ENCODE measurements around the gene MRPL37.
A peak's percentile ranks its signal among the peaks of the same experiment; 100 is the strongest.

The MRPL37 gene

DNA sequence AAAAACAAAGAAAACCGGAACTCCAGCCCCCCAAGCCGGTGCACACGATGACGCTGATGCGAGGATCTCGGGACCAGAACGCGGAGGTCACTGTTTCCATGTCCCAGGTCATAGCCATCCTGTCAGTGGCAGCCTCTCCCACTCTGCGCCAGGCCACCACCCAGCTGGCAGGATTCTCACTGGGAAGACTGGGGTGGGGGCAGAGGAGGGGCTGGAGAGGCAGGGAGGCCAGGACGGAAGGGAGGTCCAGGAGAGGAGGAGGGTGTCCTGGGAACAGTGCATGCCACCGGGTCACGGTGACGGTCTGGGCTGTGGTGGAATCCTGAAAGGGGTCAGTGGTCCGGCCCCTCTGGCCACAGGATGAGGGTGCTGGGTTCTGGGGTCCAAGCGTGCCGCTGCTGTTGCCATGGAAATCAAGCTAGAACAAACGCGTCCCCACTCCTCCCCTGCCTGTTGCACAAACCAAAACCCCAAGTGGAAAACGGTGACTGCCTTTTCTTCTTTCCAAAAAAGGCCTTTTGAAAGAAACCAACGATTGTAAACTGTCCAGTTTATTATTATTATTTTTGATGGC lies 26.1 kb downstream of the MRPL37 start:
- H3K14ac ChIP-seq (ENCODE audit: low read length) = no peak overlapping the region
- H3K36me3 ChIP-seq (ENCODE audit: control insufficient read depth in 1 of 2, insufficient read depth in 2 of 2, low read length in 2 of 2) = peaks cover 27 to 30% of the 10 kb centered on the region in 2 experiments
- no peak overlapping the region for H3K18ac ChIP-seq (ENCODE audit: low read length)
- H3K27me3 ChIP-seq (ENCODE audit: insufficient read depth, low read length) = no peaks in the 10 kb centered on the region
- no peak overlapping the region for H3K27ac ChIP-seq (ENCODE audit: low read depth, low read length)
- no peak overlapping the region for H3K4ac ChIP-seq (ENCODE audit: low read depth, low read length)
- no peak overlapping the region for H2AK5ac ChIP-seq (ENCODE audit: low read length)
- H2AFZ ChIP-seq (ENCODE audit: insufficient read depth, low read length, poor library complexity) = no peak overlapping the region
- no peak overlapping the region for H4K12ac ChIP-seq (ENCODE audit: low read depth, low read length)
- no CpG with 5 or more reads among the region's 20 CpGs for WGBS (ENCODE audit: extremely low coverage, insufficient coverage, insufficient read length)
- H3K79me2 ChIP-seq (ENCODE audit: control insufficient read depth, insufficient read depth, low read length, poor library complexity) = no peaks in the 10 kb centered on the region
- no peak overlapping the region for H2BK120ac ChIP-seq (ENCODE audit: insufficient read depth, low read length, poor library complexity)
- H3K79me1 ChIP-seq (ENCODE audit: low read length) = no peaks in the 10 kb centered on the region
- peaks cover 3% of the 10 kb centered on the region for H3K9me3 ChIP-seq (ENCODE audit: insufficient read depth, low read depth, low read length)
- no peak overlapping the region for H3K4me2 ChIP-seq (ENCODE audit: low read length)
- no peak overlapping the region for H3K23ac ChIP-seq (ENCODE audit: low read length)
- H3K4me3 ChIP-seq (ENCODE audit: low read depth, low read length) = no peak overlapping the region
- no peak for DNase-seq
- H3K4me1 ChIP-seq (ENCODE audit: control insufficient read depth in 1 of 2, insufficient read depth in 2 of 2, low read length in 2 of 2) = peaks cover 22 to 34% of the 10 kb centered on the region in 2 experiments
- no peak overlapping the region for H3K9ac ChIP-seq (ENCODE audit: low read length)
- no peak overlapping the region for H4K8ac ChIP-seq (ENCODE audit: low read depth, low read length)
- H4K91ac ChIP-seq (ENCODE audit: low read depth, low read length) = no peak overlapping the region
- no peak overlapping the region for H2BK5ac ChIP-seq (ENCODE audit: low read depth, low read length, poor library complexity)
- H2BK12ac ChIP-seq (ENCODE audit: low read length) = no peak overlapping the region

DNA sequence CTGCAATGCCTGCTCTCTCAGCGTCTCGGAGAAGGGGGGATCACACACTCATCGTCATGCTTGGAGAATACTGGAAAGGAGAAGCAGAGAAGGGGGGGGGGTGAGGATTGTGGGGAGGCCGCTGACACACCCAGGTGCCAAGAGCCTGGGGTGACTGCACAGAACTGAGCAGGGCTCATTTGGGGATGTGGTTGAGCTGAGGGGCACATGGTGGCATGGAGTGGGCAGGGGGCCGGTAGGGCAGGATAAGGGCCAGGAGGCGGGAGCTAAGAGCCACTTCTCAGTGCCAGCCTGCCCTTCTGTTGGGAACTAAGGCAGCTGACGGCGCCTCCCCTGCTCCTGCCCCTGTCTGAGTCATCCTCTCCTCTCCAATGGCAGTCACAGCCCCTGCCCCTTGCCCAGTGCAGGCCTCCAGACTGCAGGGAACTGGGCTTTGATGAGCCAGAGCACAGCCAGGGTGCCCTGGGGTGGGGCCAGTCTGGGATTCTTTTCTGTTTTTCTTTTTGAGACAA lies 27.2 kb downstream of the MRPL37 start:
- Histone ChIP-seq H2AFZ (ENCODE audit: insufficient read depth, low read length, poor library complexity) (no peak overlapping the region), H4K91ac (ENCODE audit: low read depth, low read length) (no peak overlapping the region), H3K36me3 (ENCODE audit: control insufficient read depth in 1 of 2, insufficient read depth in 2 of 2, low read length in 2 of 2) (peaks cover 27% of the 10 kb centered on the region in 2 experiments), H3K4me2 (ENCODE audit: low read length) (no peak overlapping the region), H2AK5ac (ENCODE audit: low read length) (no peak overlapping the region), H3K4me3 (ENCODE audit: low read depth, low read length) (no peak overlapping the region), H3K23ac (ENCODE audit: low read length) (no peak overlapping the region), H3K9ac (ENCODE audit: low read length) (no peak overlapping the region), H4K12ac (ENCODE audit: low read depth, low read length) (no peak overlapping the region), H3K9me3 (ENCODE audit: insufficient read depth, low read depth, low read length) (no peaks in the 10 kb centered on the region), H3K4ac (ENCODE audit: low read depth, low read length) (no peak overlapping the region), H3K27me3 (ENCODE audit: insufficient read depth, low read length) (no peaks in the 10 kb centered on the region), H3K4me1 (ENCODE audit: control insufficient read depth in 1 of 2, insufficient read depth in 2 of 2, low read length in 2 of 2) (peaks cover 22 to 31% of the 10 kb centered on the region in 2 experiments), H3K18ac (ENCODE audit: low read length) (no peak overlapping the region), H3K27ac (ENCODE audit: low read depth, low read length) (no peak overlapping the region), H2BK5ac (ENCODE audit: low read depth, low read length, poor library complexity) (no peak overlapping the region), H3K14ac (ENCODE audit: low read length) (no peak overlapping the region), H3K79me1 (ENCODE audit: low read length) (no peaks in the 10 kb centered on the region), H2BK12ac (ENCODE audit: low read length) (no peak overlapping the region), H4K8ac (ENCODE audit: low read depth, low read length) (no peak overlapping the region), H2BK120ac (ENCODE audit: insufficient read depth, low read length, poor library complexity) (no peak overlapping the region), H3K79me2 (ENCODE audit: control insufficient read depth, insufficient read depth, low read length, poor library complexity) (no peaks in the 10 kb centered on the region)
- WGBS (ENCODE audit: extremely low coverage, insufficient coverage, insufficient read length) = no CpG with 5 or more reads among the region's 8 CpGs
- DNase-seq = peak; percentile 69 to 76

DNA sequence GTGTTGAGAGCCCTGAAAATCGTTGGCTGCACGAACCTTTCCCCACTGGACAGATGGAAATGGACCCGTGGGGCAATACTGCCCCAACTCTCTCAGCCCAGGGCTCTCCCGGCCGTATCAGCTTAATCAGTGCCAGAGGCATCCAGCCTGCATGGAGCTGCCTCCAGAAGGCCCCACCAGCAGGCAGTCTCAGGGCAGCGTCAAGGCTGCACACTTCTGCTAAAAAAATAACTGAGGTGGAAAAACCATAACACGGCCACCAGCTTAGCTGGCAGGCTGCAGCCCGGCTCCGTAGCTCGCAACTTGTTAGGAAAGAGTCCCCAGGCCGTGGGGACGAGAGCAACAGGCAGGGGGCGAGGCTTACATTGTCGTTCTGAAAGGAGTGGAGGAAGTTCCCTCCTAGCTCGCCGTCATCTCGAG lies 27.9 kb downstream of the MRPL37 start:
- Histone ChIP-seq H3K23ac (ENCODE audit: low read length) (no peak overlapping the region), H3K79me1 (ENCODE audit: low read length) (no peaks in the 10 kb centered on the region), H3K4me3 (ENCODE audit: low read depth, low read length) (no peak overlapping the region), H2AK5ac (ENCODE audit: low read length) (no peak overlapping the region), H3K79me2 (ENCODE audit: control insufficient read depth, insufficient read depth, low read length, poor library complexity) (no peaks in the 10 kb centered on the region), H3K4me1 (ENCODE audit: control insufficient read depth in 1 of 2, insufficient read depth in 2 of 2, low read length in 2 of 2) (peaks cover 22 to 29% of the 10 kb centered on the region in 2 experiments), H3K27me3 (ENCODE audit: insufficient read depth, low read length) (no peaks in the 10 kb centered on the region), H3K4me2 (ENCODE audit: low read length) (no peak overlapping the region), H3K9me3 (ENCODE audit: insufficient read depth, low read depth, low read length) (no peaks in the 10 kb centered on the region), H3K9ac (ENCODE audit: low read length) (no peak overlapping the region), H4K12ac (ENCODE audit: low read depth, low read length) (no peak overlapping the region), H3K14ac (ENCODE audit: low read length) (no peak overlapping the region), H2BK12ac (ENCODE audit: low read length) (no peak overlapping the region), H3K36me3 (ENCODE audit: control insufficient read depth in 1 of 2, insufficient read depth in 2 of 2, low read length in 2 of 2) (peaks cover 27 to 29% of the 10 kb centered on the region in 2 experiments), H3K4ac (ENCODE audit: low read depth, low read length) (no peak overlapping the region), H4K8ac (ENCODE audit: low read depth, low read length) (no peak overlapping the region), H2BK120ac (ENCODE audit: insufficient read depth, low read length, poor library complexity) (no peak overlapping the region), H4K91ac (ENCODE audit: low read depth, low read length) (no peak overlapping the region), H2AFZ (ENCODE audit: insufficient read depth, low read length, poor library complexity) (no peak overlapping the region), H2BK5ac (ENCODE audit: low read depth, low read length, poor library complexity) (peak overlapping the region; percentile 24), H3K18ac (ENCODE audit: low read length) (no peak overlapping the region), H3K27ac (ENCODE audit: low read depth, low read length) (no peak overlapping the region)
- DNase-seq = peak; percentile 90 to 91
- no CpG with 5 or more reads among the region's 17 CpGs for WGBS (ENCODE audit: extremely low coverage, insufficient coverage, insufficient read length)

DNA sequence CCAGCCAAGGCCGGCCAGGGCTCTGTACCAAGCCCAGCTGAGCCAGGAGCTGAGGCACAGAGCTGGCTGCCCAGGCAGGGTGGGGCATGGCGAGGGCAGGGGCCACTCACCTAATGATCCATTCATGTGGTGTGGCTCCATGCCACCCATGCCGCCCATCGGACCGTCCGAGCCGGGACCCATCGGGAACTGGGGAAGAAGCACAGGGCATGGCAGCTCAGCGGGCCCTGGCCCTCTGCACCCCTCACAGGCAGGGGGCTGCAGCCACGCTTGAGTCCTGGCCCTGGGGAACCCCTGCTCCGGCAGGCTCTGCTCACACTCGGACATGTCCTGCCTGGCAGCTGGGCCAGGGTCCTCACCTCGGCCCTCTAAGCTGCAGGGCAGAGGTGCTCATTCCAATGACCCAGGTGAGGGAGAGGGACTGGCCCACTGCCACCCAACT lies 28.7 kb downstream of the MRPL37 start:
- Histone ChIP-seq H4K12ac (ENCODE audit: low read depth, low read length) (peak overlapping the region; percentile 13), H2BK120ac (ENCODE audit: insufficient read depth, low read length, poor library complexity) (no peak overlapping the region), H3K9ac (ENCODE audit: low read length) (no peak overlapping the region), H2AFZ (ENCODE audit: insufficient read depth, low read length, poor library complexity) (no peak overlapping the region), H2AK5ac (ENCODE audit: low read length) (no peak overlapping the region), H3K4ac (ENCODE audit: low read depth, low read length) (no peak overlapping the region), H3K4me1 (ENCODE audit: control insufficient read depth in 1 of 2, insufficient read depth in 2 of 2, low read length in 2 of 2) (peaks cover 22 to 29% of the 10 kb centered on the region in 2 experiments), H3K4me2 (ENCODE audit: low read length) (no peak overlapping the region), H3K23ac (ENCODE audit: low read length) (no peak overlapping the region), H3K27me3 (ENCODE audit: insufficient read depth, low read length) (no peaks in the 10 kb centered on the region), H3K36me3 (ENCODE audit: control insufficient read depth in 1 of 2, insufficient read depth in 2 of 2, low read length in 2 of 2) (peaks cover 27 to 29% of the 10 kb centered on the region in 2 experiments), H3K4me3 (ENCODE audit: low read depth, low read length) (peak overlapping the region; percentile 6), H3K9me3 (ENCODE audit: insufficient read depth, low read depth, low read length) (no peaks in the 10 kb centered on the region), H3K79me2 (ENCODE audit: control insufficient read depth, insufficient read depth, low read length, poor library complexity) (no peaks in the 10 kb centered on the region), H4K8ac (ENCODE audit: low read depth, low read length) (peak overlapping the region; percentile 9), H3K18ac (ENCODE audit: low read length) (peak overlapping the region; percentile 39), H2BK5ac (ENCODE audit: low read depth, low read length, poor library complexity) (no peak overlapping the region), H4K91ac (ENCODE audit: low read depth, low read length) (no peak overlapping the region), H2BK12ac (ENCODE audit: low read length) (no peak overlapping the region), H3K79me1 (ENCODE audit: low read length) (no peaks in the 10 kb centered on the region), H3K27ac (ENCODE audit: low read depth, low read length) (no peak overlapping the region), H3K14ac (ENCODE audit: low read length) (peak overlapping the region; percentile 30)
- DNase-seq = no peak
- no CpG with 5 or more reads among the region's 13 CpGs for WGBS (ENCODE audit: extremely low coverage, insufficient coverage, insufficient read length)

Data from trophoblast cell (in vitro differentiated cells and primary cell).